ENCODE results near the gene SLC49A3.
A peak's percentile ranks its signal among the peaks of the same experiment; 100 is the strongest.

SLC49A3 gene

DNA sequence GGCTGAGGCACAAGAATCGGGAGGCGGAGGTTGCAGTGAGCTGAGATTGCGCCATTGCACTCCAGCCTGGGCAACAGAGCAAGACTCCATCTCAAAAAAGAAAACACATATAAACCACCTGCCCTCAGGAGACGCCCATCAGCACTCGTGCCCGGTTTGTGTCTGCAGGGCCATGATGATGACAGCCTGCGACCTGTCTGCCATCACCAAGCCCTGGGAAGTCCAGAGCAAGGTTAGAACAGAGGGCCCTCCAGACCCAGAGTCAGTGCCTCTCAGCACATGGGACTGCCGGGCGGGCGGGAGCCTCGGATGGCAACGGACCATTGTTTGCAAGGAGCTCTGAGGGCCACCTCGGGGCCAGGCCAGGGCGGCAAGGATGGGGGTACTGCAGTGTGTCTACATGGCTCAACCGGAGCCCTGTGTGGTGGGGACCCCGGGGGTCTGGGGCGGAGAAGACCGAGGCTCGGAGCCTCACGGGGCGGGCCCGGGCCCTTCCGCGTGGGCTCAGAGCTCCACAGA is 24.2 kb downstream of the SLC49A3 start:
- DNase-seq: no peak

DNA sequence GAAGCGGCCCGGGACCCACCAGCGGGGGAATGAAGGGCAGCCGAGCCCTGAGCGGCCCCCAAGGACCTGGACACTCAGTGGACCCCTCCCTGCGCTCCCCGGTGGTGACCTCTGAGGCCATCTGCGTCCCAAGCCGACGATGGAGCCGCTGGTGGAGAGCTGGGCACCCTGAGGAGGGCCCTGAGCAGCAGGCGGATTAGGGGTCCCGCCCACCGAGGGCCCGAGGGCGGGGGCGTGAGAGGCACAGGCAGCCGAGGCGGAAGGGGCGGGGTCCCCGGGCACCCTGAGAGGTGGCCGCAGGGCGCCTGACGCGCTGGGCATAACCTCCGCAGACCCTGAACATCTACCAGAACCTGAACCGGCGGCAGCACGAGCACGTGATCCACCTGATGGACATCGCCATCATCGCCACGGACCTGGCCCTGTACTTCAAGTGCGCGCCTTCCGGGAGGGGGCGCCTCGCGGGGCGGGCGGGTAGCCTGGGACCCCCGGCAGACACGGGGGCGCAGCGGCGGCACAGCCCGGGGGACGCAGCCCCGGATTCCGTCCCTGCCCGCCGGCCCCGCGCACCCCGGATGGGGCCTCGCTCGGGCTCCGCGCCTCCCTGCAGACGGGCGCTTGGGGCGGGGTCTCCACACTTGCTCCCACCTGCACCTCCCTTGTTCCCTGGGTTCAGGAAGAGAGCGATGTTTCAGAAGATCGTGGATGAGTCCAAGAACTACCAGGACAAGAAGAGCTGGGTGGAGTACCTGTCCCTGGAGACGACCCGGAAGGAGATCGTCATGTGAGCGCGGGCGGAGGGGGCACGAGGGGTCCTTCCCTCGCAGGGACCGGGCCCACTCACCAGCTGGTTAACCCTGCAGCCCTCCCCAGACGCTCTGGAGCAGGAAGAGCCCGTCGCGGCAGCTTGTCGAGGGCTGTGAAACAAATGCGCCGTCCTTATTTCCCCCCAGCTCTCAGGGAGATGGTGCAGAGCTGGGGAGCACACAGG is 25.2 kb downstream of the SLC49A3 start:
- DNase-seq: peak; percentile 65

DNA sequence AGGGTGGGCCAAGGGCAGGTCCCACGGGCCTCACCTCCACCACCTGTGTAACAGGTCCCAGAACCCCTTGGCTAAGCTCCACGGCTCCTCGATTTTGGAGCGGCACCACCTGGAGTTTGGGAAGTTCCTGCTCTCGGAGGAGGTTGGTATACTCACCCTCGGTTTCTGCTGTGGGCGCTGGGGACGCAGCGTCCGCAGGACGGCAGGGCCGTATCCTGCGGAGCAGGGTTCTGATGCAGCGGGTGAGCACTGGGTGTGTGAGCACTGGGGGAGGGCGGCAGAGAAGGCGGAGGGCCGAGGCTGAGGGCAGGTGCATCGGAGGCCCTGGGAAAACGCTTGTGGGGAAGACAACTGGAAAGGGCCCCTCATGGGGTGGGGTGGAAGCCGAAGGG is 25.9 kb downstream of the SLC49A3 start:
- DNase-seq: no peak

DNA sequence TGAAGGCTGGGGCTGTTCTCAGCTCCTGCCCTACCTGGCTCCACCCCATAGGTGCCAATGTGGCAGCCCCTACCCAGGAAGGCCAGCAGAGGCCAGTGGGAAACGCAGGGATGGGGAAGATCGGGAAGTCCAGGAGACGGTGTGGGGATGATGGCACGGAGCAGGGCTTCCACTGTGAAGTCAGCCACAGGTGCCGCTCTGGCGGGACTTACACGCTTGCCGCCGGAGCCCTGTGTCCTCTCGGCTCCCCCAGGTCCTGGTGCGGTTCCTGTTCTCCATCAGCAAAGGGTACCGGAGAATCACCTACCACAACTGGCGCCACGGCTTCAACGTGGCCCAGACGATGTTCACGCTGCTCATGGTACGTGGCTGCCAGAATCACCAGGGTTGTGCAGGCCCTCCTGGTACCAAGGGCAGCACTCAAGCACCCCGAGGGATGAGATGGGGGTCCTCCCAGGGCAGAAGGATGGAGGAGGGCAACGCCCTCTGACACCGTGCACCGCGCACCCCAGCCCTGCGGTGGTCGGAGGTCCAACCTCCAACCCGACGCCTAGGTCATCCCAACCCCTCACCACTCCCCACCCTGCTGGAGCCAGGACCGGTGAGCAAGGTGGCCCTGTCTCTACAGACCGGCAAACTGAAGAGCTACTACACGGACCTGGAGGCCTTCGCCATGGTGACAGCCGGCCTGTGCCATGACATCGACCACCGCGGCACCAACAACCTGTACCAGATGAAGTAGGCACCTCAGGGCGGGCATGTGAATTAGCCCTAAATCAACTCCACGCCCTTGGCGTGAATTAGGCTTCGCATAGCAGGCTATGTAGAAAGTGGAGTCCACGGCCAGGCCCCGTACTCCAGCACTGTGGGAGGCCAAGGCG is 26.8 kb downstream of the SLC49A3 start:
- no peak for DNase-seq

DNA sequence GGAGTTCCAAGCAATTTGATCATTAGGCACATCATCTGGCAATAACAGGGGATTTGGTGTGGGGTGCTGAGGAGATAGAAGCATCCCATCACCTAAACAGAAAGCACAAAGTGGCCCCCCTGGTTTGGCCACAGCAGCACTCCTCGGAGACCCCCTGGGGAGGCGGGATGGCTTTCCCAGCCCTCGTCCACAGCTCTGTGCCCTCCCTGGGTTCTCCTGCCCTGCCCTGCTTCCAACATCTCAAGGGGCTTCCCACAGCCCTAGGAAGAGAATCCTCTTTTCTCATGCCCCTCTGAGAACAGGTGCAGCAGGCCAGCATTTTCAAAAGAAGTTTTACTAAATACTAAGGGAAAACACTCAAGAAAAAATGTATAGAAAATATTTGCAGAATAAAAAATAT is 27.7 kb downstream of the SLC49A3 start:
- DNase-seq: no peak

DNA sequence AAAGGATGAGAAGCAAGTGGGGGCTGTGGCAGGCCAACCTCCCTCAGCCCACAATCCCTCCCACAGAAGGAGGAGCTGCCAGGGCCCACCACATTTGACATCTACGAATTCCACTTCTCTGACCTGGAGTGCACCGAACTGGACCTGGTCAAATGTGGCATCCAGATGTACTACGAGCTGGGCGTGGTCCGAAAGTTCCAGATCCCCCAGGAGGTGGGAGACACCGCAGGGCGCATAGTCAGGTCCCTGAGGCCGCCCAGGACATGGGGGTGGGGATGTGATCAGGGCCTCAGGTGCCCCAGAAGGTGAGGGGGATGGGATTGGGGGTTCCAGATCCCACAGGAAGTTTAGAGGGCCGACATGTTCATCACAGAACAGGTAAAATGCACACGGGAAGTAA is 28.6 kb downstream of the SLC49A3 start:
- no peak for DNase-seq

DNA sequence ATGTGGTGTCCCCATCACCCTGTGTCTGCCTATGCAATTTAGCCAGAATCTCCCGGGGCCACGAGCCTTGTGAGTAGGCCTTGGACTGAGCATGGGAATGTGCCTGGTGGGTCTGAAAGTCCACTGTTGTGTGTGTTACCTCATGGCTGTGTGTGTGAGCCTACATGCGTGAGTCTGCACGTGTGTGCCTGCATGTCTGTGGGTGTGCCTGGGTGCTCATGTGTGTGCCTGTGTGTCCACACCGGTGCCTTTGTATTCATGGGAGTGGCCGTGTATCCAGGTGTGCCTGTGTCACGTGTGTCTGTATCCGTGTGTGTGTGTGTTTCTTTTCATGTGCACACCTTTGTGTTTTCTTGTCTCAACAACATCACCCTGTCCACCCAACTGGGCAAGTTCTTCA is 29.1 kb downstream of the SLC49A3 start:
- no peak for DNase-seq

DNA sequence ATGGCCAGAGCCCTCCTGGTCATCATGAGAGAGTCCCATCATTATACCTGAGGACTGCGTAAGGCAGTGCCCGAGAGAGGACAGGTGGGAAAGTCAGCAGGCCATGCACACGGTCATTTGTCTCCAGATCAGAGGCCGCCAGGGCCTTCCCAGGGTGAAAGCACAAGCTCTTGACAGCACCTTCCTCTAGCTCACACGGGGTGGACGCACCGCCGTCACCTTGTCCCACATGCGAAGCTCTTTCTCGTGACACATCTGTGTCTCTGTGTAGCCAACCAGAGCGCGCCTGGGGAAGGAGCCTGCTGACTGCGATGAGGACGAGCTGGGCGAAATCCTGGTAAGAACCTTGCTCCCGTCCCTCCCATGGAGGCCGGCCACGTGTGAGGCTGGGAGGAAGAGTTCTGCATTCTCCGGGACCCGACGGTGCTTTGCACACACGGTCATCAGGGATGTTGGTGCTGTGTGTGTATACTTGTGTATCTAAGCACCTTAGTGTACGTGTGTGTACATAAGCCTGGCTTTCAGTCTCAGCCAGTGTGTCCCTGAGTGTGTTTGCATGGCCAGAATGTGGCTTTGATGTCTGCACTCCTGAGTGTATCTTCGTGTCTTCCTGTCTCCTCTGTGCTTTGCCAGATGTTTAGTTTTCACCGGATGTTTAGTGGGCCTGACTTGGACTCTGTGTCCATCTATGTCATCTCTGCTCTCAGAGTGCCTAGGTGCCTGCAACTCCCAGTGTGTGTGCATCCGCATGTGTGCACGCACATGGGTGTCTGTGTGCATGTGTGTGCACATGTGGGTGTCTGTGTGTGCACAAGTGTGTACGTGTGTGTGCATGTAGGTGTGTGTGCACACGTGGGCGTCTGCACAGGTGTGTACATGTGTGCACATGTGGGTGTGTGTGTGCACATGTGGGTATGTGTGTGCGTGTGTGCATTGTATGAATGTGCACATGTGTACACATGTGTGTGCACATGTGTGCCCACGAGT is 30.0 kb downstream of the SLC49A3 start:
- DNase-seq: no peak

DNA sequence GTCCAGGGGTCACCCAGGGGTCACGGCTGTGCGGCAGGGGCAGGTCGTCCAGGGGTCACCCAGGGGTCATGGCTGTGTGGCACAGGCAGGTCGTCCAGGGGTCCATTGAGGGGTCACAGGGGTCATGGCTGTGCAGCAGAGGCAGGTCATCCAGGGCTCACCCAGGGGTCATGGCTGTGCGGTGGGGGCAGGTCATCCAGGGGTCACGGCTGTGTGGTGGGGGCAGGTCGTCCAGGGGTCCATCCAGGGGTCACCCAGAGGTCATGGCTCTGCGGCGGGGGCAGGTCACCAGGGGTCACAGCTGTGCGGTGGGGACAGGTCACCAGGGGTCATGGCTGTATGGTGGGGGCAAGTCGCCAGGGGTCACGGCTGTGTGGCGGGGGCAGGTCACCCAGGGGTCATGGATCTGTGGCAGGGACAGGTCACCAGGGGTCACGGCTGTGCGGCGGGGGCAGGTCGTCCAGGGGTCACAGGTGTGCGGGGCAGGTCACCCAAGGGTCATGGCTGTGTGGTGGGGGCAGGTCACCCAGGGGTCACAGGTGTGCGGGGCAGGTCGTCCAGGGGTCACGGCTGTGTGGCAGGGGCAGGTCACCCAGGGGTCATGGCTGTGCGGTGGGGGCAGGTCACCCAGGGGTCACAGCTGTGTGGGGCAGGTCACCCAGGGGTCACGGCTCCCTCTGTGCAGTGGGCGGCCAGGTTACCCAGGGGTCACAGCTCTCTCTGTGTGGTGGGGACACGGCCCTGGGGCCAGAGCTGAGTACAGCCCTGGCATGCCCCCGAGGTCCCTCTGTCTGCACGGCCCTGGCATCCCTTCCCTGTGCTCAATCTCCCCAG is 30.9 kb downstream of the SLC49A3 start:
- no peak for DNase-seq

DNA sequence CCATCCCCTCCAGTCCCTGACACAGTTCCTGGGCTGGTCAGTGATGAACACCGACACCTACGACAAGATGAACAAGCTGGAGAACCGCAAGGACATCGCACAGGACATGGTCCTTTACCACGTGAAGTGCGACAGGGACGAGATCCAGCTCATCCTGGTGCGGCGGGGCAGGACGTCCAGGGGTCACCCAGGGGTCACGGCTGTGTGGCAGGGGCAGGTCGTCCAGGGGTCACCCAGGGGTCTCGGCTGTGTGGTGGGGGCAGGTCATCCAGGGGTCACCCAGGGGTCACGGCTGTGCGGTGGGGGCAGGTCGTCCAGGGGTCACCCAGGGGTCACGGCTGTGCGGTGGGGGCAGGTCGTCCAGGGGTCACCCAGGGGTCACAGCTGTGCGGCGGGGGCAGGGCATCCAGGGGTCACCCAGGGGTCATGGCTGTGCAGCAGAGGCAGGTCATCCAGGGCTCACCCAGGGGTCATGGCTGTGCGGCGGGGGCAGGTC is 31.6 kb downstream of the SLC49A3 start:
- DNase-seq: no peak

DNA sequence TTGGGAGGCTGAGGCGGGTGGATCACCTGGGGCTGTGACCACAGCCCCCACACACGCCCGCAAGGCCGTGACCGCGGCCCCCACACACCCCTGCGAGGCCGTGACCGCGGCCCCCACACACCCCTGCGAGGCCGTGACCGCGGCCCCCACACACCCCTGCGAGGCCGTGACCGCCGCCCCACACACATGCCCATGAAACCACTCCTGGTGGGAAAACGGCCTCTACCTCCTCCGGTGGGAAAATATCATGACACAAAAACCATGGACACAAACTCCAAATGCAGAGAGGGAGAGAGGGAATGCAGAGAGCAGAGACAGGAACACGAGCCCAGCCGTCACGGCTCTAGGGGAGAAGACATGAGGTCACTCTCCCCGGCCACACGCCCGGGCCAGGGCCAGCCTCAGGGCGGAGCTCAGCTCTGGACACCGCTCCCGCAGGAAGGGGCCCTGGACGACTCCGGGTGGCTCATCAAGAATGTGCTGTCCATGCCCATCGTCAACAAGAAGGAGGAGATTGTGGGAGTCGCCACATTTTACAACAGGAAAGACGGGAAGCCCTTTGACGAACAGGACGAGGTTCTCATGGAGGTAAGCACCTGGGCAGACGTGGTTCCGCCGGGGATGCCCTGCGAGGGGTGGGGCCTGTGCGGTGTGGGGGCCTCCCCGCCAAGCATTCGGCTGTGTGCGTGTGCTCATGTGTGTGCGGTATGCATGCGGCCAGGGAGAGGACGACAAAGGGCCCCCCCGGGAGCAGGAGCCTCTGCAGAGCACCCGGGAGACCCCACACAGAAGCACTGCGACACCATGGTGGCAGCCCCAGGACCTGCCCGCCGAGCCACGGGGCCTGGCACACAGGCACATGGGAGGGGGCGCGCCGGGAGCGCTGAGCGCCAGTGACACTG is 32.3 kb downstream of the SLC49A3 start:
- DNase-seq: no peak

DNA sequence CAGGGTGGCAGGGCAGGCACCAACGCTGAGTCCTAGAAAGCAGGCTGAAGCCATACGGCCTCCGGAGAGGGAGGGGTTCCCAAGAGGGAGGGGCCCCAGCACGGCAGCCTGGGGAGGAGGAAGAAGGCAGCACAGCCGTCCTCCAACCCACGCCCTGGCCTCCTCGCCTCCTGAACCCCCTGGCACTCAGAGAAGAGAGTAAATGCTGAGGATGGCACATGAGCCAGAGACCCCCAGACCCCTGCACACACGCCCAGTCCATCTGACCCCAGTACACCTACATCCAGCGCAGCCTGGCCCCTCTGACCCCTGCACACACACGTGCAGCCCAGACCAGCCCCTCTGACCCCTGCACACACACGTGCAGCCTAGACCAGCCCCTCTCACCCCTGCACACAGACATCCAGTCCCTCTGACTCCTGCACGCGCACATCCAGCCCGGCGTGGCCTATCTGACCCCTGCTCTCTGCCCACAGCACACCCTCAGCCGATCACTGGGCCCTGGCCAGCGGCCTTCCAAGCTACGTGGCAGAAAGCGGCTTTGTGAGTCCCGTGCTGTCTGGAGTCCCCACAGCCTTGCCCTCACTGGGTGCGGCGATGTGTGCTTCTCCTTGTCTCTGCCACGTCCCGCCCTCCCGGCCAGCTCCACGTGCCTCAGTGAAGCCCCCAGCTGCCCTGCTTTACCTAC is 33.3 kb downstream of the SLC49A3 start:
- DNase-seq: no peak

DNA sequence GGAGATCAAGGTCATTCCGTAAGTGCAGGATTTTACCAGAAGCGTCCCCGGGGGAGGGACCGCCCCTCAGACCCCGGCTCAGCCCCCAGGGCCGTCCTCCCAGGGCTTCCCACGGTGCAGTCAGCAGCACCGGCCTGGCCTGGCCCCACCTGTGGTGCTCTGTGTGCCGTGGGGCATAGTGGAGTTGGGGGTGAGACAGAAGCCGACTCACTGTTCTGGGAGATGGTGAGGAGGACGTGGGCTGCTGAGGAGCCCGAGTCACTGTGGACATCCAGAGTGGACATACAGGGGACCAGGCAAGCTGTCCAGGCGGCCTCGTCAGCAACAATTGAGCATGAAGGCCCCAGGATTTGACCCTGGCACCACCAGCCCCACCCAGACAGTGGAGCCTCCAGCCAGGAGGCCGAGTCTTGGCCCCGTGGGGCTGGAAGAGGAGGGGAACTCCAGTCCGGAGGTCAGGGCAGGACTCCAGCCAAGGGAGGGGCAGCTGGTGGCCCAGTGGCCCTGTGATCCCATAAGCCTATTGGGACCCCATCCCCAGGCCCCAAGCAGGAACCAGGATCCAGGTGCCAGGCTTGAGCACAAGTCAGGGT is 34.0 kb downstream of the SLC49A3 start:
- DNase-seq: no peak

DNA sequence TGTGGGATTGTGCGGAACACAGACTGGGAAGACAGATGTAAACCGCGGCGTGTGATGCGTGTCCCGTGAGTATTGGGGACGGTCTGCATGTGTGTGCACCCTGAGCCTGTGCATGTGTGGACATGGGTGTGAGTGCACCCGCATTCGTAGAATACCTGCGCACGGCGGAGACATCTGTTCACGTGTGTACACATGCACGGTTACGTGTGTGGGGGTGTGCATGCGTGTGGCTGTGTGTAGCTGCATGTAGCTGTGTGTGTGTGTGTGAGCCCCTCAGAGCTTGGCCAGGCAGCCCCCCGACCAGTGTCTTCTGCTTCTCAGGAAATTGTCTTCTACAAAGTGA is 34.5 kb downstream of the SLC49A3 start:
- no peak for DNase-seq

DNA sequence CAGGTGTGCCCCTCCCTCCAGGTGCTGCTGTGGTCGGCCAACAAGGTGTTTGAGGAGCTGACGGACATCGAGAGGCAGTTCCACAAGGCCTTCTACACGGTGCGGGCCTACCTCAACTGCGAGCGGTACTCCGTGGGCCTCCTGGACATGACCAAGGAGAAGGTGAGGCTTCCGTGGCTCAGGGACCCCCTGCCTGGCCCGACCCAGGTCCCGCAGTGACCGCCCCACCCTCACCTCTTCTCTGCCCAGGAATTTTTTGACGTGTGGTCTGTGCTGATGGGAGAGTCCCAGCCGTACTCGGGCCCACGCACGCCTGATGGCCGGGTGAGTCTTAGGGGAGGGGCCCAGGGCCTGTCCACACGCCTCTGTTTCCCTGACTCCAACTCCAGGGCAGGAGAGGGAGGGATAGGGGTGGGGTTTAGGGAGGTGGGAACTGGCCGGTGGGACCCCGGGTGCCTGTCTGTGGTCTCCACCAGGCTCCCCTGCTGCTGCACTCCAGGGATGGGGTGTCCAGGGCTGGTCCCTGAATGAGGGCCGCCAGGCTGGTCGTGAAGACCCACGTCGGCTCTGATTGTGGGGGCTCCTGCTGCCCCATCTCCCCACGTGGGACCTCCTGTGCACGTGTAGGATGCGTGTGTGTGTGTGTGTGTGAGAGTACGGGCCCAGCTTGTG is 35.0 kb downstream of the SLC49A3 start:
- DNase-seq: no peak

DNA sequence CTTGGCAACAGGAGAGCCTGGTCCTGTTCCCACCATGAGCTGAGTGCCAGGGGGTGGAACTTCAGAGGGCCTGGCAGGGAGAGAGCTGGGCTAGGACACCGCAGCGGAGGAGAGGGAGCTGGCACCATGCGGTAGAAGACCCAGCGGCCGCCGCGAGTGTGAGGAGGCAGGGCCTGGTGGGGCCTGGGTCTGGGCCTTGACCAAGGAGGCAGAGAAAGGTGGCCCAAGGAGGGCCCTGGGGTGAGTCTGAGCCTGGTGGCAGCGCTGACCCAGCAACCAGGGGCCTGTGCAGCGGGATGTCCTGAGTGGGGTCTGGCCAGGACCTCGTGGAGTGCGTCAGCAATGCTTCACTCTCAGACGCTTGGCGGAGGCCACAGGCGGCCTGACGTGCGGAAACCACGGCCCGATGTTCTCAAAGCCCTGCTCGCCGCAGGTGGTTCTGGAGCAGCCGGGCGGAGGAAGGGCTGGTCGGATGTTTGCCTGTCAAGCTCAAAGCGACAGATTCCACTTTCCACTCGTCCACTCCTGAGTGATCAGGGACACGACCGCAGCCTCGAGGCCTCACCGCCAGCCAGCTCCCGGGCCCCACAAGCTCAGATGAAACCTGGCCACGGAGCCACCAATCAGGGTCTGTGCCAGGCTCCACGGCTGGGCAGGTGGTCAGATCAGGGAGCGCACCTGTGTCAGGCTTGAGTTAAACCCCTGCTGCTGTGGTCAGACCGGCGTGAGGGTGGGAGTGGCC is 35.7 kb downstream of the SLC49A3 start:
- no peak for DNase-seq

DNA sequence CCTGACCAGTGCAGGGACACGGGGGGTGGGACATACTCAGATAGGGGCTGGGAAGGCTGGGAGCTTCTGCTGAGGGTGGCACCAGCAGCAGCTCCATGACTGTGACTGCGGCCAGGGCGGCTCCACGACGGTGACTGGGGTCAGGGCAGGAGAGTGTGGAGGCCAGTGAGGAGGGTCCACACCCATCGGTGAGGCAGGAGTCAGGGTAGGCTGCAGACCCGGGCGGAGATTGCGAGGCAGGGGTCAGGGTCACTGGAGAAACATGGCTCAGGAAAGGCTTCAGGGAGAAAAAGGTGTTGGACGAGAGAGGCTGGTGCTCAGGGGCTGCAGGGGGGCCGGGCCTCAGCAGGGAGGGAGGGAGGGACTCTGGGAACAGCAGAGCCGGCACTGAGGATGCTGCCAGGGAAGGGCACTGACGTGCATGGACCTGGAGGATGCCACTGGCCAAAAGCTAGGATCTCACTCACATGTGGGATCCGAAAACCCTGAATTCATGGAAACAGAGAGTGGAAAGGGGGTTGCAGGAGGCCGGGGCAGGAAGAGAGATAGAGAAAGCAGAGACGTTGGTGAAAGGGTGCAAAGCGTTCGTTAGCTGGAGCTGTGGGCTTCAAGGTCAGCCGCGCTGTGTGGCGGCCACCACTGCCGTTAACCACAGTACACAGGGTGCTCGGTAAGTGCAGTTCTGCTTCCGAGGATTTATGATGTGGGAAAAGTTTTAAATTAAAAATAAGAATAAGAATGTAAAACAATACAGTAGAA is 36.9 kb downstream of the SLC49A3 start:
- no peak for DNase-seq

All from central memory CD4-positive, alpha-beta T cell (primary cell).